Measurements from ENCODE around the gene DENND1A. TPM values are rescaled to one million over a fixed set of nuclear protein-coding genes. Genes with fewer than 3 reads are reported as not detected.
"Not testable (repeated sequence)": the region's sequence is repeated elsewhere in the genome, so short reads cannot be mapped to it uniquely, and the experiment has no call there.

The DENND1A gene
- total RNA-seq, 1 experiment from 2014 or later = 13.0 TPM

- intact Hi-C loops (cut with micrococcal nuclease; ENCODE audit: unreplicated experiment) = no loop called here
- H3K27me3 Mint-ChIP-seq (ENCODE audit: unreplicated experiment) = peaks cover 9% of the 10 kb centered on the region
- CTCF ChIA-PET = no interaction called here
Observed at GRCh38 chr9:123946101-123946821, 16.3 kb upstream of the DENND1A start.

GRCh38 chr9:123945532-123945931 is 15.6 kb upstream of the DENND1A start:
- Mint-ChIP-seq H3K4me1 (ENCODE audit: low read depth, unreplicated experiment) (no peaks in the 10 kb centered on the region), H3K27ac (ENCODE audit: unreplicated experiment) (no peak overlapping the region), H3K27me3 (ENCODE audit: unreplicated experiment) (peaks cover 2% of the 10 kb centered on the region), H3K4me3 (ENCODE audit: low read depth, unreplicated experiment) (no peak overlapping the region), H3K36me3 (ENCODE audit: insufficient read depth, unreplicated experiment) (no peaks in the 10 kb centered on the region), H3K9me3 (ENCODE audit: low read depth, unreplicated experiment) (no peaks in the 10 kb centered on the region)
- DNase-seq = no peak
- intact Hi-C loops (cut with micrococcal nuclease; ENCODE audit: unreplicated experiment) = no loop called here
- CTCF ChIA-PET = no interaction called here
- no TSS peak for BruUV-seq (replicated peaks)
- TF ChIP-seq CTCF (IDR thresholded peaks at IDR 0.05; ENCODE audit: unreplicated experiment) = no peak

More at GRCh38 chr9:123946101-123946821, 16.3 kb upstream of the DENND1A start:
- BruUV-seq (replicated peaks) = no TSS peak
- no peak overlapping the region for H3K4me3 Mint-ChIP-seq (ENCODE audit: low read depth, unreplicated experiment)
- no peaks in the 10 kb centered on the region for H3K4me1 Mint-ChIP-seq (ENCODE audit: low read depth, unreplicated experiment)
- H3K27ac Mint-ChIP-seq (ENCODE audit: unreplicated experiment) = no peak overlapping the region
- H3K36me3 Mint-ChIP-seq (ENCODE audit: insufficient read depth, unreplicated experiment) = no peaks in the 10 kb centered on the region
- no peak for DNase-seq
- TF ChIP-seq CTCF (IDR thresholded peaks at IDR 0.05; ENCODE audit: unreplicated experiment) = no peak
- H3K9me3 Mint-ChIP-seq (ENCODE audit: low read depth, unreplicated experiment) = no peaks in the 10 kb centered on the region

GRCh38 chr9:123944464-123944863 is 14.5 kb upstream of the DENND1A start:
- H3K27me3 Mint-ChIP-seq (ENCODE audit: unreplicated experiment); intact Hi-C loops (cut with micrococcal nuclease; ENCODE audit: unreplicated experiment); BruUV-seq (replicated peaks); H3K36me3 Mint-ChIP-seq (ENCODE audit: insufficient read depth, unreplicated experiment); H3K9me3 Mint-ChIP-seq (ENCODE audit: low read depth, unreplicated experiment); H3K4me1 Mint-ChIP-seq (ENCODE audit: low read depth, unreplicated experiment); H3K27ac Mint-ChIP-seq (ENCODE audit: unreplicated experiment); CTCF ChIA-PET; DNase-seq; H3K4me3 Mint-ChIP-seq (ENCODE audit: low read depth, unreplicated experiment): not testable (repeated sequence)

- Mint-ChIP-seq H3K4me3 (ENCODE audit: low read depth, unreplicated experiment) (no peak overlapping the region), H3K27me3 (ENCODE audit: unreplicated experiment) (peaks cover 10% of the 10 kb centered on the region), H3K27ac (ENCODE audit: unreplicated experiment) (no peak overlapping the region), H3K36me3 (ENCODE audit: insufficient read depth, unreplicated experiment) (no peaks in the 10 kb centered on the region), H3K4me1 (ENCODE audit: low read depth, unreplicated experiment) (no peaks in the 10 kb centered on the region), H3K9me3 (ENCODE audit: low read depth, unreplicated experiment) (no peaks in the 10 kb centered on the region)
- CTCF ChIA-PET = interaction anchor here (0.7 kb wide), 1 partner anchor 728 kb away, joined by 4 read pairs; no protein-coding TSS in a partner anchor
- BruUV-seq (replicated peaks) = no TSS peak
- TF ChIP-seq CTCF (IDR thresholded peaks at IDR 0.05; ENCODE audit: unreplicated experiment) = no peak
- intact Hi-C loops (cut with micrococcal nuclease; ENCODE audit: unreplicated experiment) = no loop called here
- DNase-seq = no peak
Observed at GRCh38 chr9:123943671-123944070, 13.7 kb upstream of the DENND1A start.

- H3K27ac Mint-ChIP-seq (ENCODE audit: unreplicated experiment) = no peak overlapping the region
- CTCF ChIA-PET = no interaction called here
- H3K36me3 Mint-ChIP-seq (ENCODE audit: insufficient read depth, unreplicated experiment) = no peaks in the 10 kb centered on the region
- H3K4me1 Mint-ChIP-seq (ENCODE audit: low read depth, unreplicated experiment) = no peaks in the 10 kb centered on the region
- H3K9me3 Mint-ChIP-seq (ENCODE audit: low read depth, unreplicated experiment) = no peaks in the 10 kb centered on the region
- peaks cover 12% of the 10 kb centered on the region for H3K27me3 Mint-ChIP-seq (ENCODE audit: unreplicated experiment)
- DNase-seq = no peak
- BruUV-seq (replicated peaks) = no TSS peak
- no peak overlapping the region for H3K4me3 Mint-ChIP-seq (ENCODE audit: low read depth, unreplicated experiment)
- no peak for TF ChIP-seq CTCF (IDR thresholded peaks at IDR 0.05; ENCODE audit: unreplicated experiment)
- intact Hi-C loops (cut with micrococcal nuclease; ENCODE audit: unreplicated experiment) = no loop called here
Observed at GRCh38 chr9:123942542-123942941, 12.6 kb upstream of the DENND1A start.

All from Calu3 (cell line).